Naive thymus-derived CD4-positive, alpha-beta T cell (primary cell): ENCODE measurements around the gene RETSAT. TPM values are rescaled to one million over a fixed set of nuclear protein-coding genes. Genes with fewer than 3 reads are reported as not detected.
"Not testable (repeated sequence)": the region's sequence is repeated elsewhere in the genome, so short reads cannot be mapped to it uniquely, and the experiment has no call there.

Source experiments
- ATAC-seq: fragments of 150-1000 bp; cut with Tn5 transposase; 2 replicates; pipeline ENCODE4 v1.10.0; 2021; ENCODE audit warnings: mild to moderate bottlenecking, moderate library complexity
- CTCF ChIA-PET: fragments of 350-600 bp; sonication (Branson Sonifier 250); formaldehyde crosslinking; loops from one replicate; lab custom pipeline; 2021; ENCODE audit warnings: antibody characterized with exemption; lab: Charles Lee
- POLR2A ChIA-PET: fragments of 350-600 bp; sonication (Branson Sonifier 250); formaldehyde crosslinking; loops from one replicate; lab custom pipeline; 2021; ENCODE audit warnings: antibody characterized with exemption, inconsistent platforms; lab: Charles Lee
- DNase-seq, 9 donors: peaks; one replicate each; pipeline versions ENCODE4 v3.0.0 to v3.0.0-alpha.2; 2020 to 2022; ENCODE audit warnings: mixed read lengths in 1 of 9
- H3K27ac ChIP-seq: one replicate; pipeline ENCODE4 v1.7.0; 2013; ENCODE audit warnings: mild to moderate bottlenecking, low read depth, low read length, moderate library complexity
- H3K27me3 ChIP-seq, 2 donors: one replicate each; pipeline ENCODE4 v1.7.0; 2013; ENCODE audit warnings: low read length in 2 of 2, mild to moderate bottlenecking in 2 of 2, moderate library complexity in 2 of 2; ENCODE audit not compliant: control insufficient read depth in 2 of 2, insufficient read depth in 2 of 2
- H3K36me3 ChIP-seq, 3 experiments: 1 replicate in 2 of 3; 2 replicates in 1 of 3; pipeline ENCODE4 v1.7.0; 2013; ENCODE audit warnings: low read length in 3 of 3, mild to moderate bottlenecking in 3 of 3, moderate library complexity in 1 of 3; ENCODE audit not compliant: insufficient read depth in 3 of 3, control insufficient read depth in 2 of 3
- H3K4me1 ChIP-seq, 2 donors: one replicate each; pipeline ENCODE4 v1.7.0; 2013; ENCODE audit warnings: low read length in 2 of 2, mild to moderate bottlenecking in 2 of 2, moderate library complexity in 1 of 2; ENCODE audit not compliant: control insufficient read depth in 2 of 2, insufficient read depth in 2 of 2
- H3K4me3 ChIP-seq: 2 replicates; pipeline ENCODE4 v1.7.0; 2013; ENCODE audit warnings: mild to moderate bottlenecking, low read length
- H3K9me3 ChIP-seq, 3 experiments: 1 replicate in 2 of 3; 2 replicates in 1 of 3; pipeline ENCODE4 v1.7.0; 2013; ENCODE audit warnings: low read length in 3 of 3; ENCODE audit not compliant: control insufficient read depth in 2 of 3
- H3K27ac Mint-ChIP-seq, 9 donors: one replicate each; pipeline ENCODE4 v1.8.0; 2020 to 2022; ENCODE audit warnings: mixed read lengths in 9 of 9, mild to moderate bottlenecking in 8 of 9, moderate library complexity in 5 of 9, inconsistent platforms in 2 of 9
- H3K27me3 Mint-ChIP-seq, 5 donors: one replicate each; pipeline ENCODE4 v1.8.0; 2021 to 2022; ENCODE audit warnings: mixed read lengths in 5 of 5, mild to moderate bottlenecking in 1 of 5
- H3K36me3 Mint-ChIP-seq, 5 donors: one replicate each; pipeline ENCODE4 v1.8.0; 2020 to 2022; ENCODE audit warnings: mixed read lengths in 5 of 5, mild to moderate bottlenecking in 3 of 5, inconsistent platforms in 1 of 5
- H3K4me1 Mint-ChIP-seq, 7 donors: one replicate each; pipeline ENCODE4 v1.8.0; 2020 to 2022; ENCODE audit warnings: mixed read lengths in 7 of 7, mild to moderate bottlenecking in 3 of 7, inconsistent platforms in 1 of 7
- H3K4me3 Mint-ChIP-seq, 10 donors: one replicate each; pipeline ENCODE4 v1.8.0; 2020 to 2022; ENCODE audit warnings: mild to moderate bottlenecking in 10 of 10, mixed read lengths in 10 of 10, moderate library complexity in 6 of 10, inconsistent platforms in 2 of 10
- H3K9me3 Mint-ChIP-seq, 11 donors: one replicate each; pipeline ENCODE4 v1.8.0; 2020 to 2022; ENCODE audit warnings: mixed read lengths in 11 of 11, mild to moderate bottlenecking in 4 of 11, inconsistent platforms in 1 of 11, moderate library complexity in 1 of 11
- intact Hi-C, 2 donors: fragments of 100-400 bp; cut with micrococcal nuclease; formaldehyde crosslinking; loops; one replicate each; pipeline ENCODE4 v1.15.1; 2023
- polyA plus RNA-seq, 2 donors: library from polyadenylated mRNA; unstranded; fragments of 300-500 nt; fragmentation: Illumina TruSeq; gene quantifications; one replicate each; pipeline ENCODE4 v1.2.3, GENCODE V29; 2021
- total RNA-seq, 6 experiments: library from RNA in 5 of 6; stranded (reverse) in 5 of 6; gene quantifications; 1 replicate in 5 of 6; 2 replicates in 1 of 6; pipeline ENCODE4 v1.2.3 and lab custom pipeline; 2021 to 2026

The RETSAT gene
- total and polyA plus RNA-seq, 7 experiments from 2014 or later = 8.9 to 30.5 (median 19.5) TPM

GRCh38 chr2:85333877-85334276, 20.5 kb downstream of the RETSAT start:
- H3K27ac Mint-ChIP-seq, H3K4me3 Mint-ChIP-seq, H3K9me3 Mint-ChIP-seq, H3K27me3 ChIP-seq, DNase-seq, CTCF ChIA-PET, H3K36me3 ChIP-seq, H3K9me3 ChIP-seq, H3K4me1 ChIP-seq, H3K27ac ChIP-seq, ATAC-seq, H3K4me3 ChIP-seq, H3K36me3 Mint-ChIP-seq, intact Hi-C loops: not testable (repeated sequence)
- POLR2A ChIA-PET = interaction anchor here (11.4 kb wide), 1 partner anchor 17 kb away, joined by 211 read pairs; the partner anchor contains the start of genes ELMOD3 and RETSAT
- peaks cover 0 to 16% (median 0%) of the 10 kb centered on the region in 5 donors for H3K27me3 Mint-ChIP-seq
- peaks cover 4 to 13% (median 7%) of the 10 kb centered on the region in 7 donors for H3K4me1 Mint-ChIP-seq

- H3K4me3 ChIP-seq = no peak overlapping the region
- intact Hi-C loops = no loop called here
- H3K27ac ChIP-seq = no peak overlapping the region
- DNase-seq (no peak), ATAC-seq (no peak)
- H3K4me1 Mint-ChIP-seq = peaks cover 9 to 26% (median 16%) of the 10 kb centered on the region in 7 donors
- peaks cover 0 to 1% of the 10 kb centered on the region in 2 donors for H3K4me1 ChIP-seq
- no peak overlapping the region for H3K4me3 Mint-ChIP-seq
- H3K9me3 ChIP-seq = no peaks in the 10 kb centered on the region
- CTCF ChIA-PET = no interaction called here
- peaks cover 5 to 21% (median 14%) of the 10 kb centered on the region in 5 donors for H3K36me3 Mint-ChIP-seq
- H3K27ac Mint-ChIP-seq = no peak overlapping the region
- H3K36me3 ChIP-seq = peaks cover 0 to 10% (median 4%) of the 10 kb centered on the region in 3 experiments
- peaks cover 0 to 3% (median 0%) of the 10 kb centered on the region in 11 donors for H3K9me3 Mint-ChIP-seq
- H3K27me3 ChIP-seq = no peaks in the 10 kb centered on the region
- POLR2A ChIA-PET = interaction anchor here (11.4 kb wide), 1 partner anchor 20 kb away, joined by 211 read pairs; the partner anchor contains the start of genes ELMOD3 and RETSAT
- H3K27me3 Mint-ChIP-seq = no peaks in the 10 kb centered on the region
Measured at GRCh38 chr2:85330839-85331636, 23.3 kb downstream of the RETSAT start.

- not testable (repeated sequence) for H3K9me3 ChIP-seq, H3K27me3 ChIP-seq, H3K27me3 Mint-ChIP-seq, H3K27ac ChIP-seq, H3K4me3 ChIP-seq, H3K9me3 Mint-ChIP-seq, ATAC-seq, DNase-seq
- peaks cover 5 to 33% (median 24%) of the 10 kb centered on the region in 5 donors for H3K36me3 Mint-ChIP-seq
- H3K4me3 Mint-ChIP-seq = peak overlapping the region in 8 of 10 donors; percentile 1 to 67 (median 24)
- ChIA-PET POLR2A (interaction anchor here (11.4 kb wide), 1 partner anchor 21 kb away, joined by 211 read pairs; the partner anchor contains the start of genes ELMOD3 and RETSAT), CTCF (interaction anchor here (0.7 kb wide), 1 partner anchor 21 kb away, joined by 4 read pairs; no protein-coding TSS in a partner anchor)
- peak overlapping the region in 3 of 9 donors; percentile 10 to 99 (median 72) for H3K27ac Mint-ChIP-seq
- peaks cover 7 to 14% of the 10 kb centered on the region in 2 donors for H3K4me1 ChIP-seq
- H3K4me1 Mint-ChIP-seq = peaks cover 19 to 39% (median 29%) of the 10 kb centered on the region in 7 donors
- H3K36me3 ChIP-seq = peaks cover 2 to 17% (median 10%) of the 10 kb centered on the region in 3 experiments
- intact Hi-C loops = loop anchor here in 1 of 2 donors (5.0 to 10.0 kb wide), 2 partner anchors 705 to 1113 kb away; partner anchors contain the start of gene KDM3A
Measured at GRCh38 chr2:85329701-85330100, 24.6 kb downstream of the RETSAT start.

GRCh38 chr2:85329181-85329651, 25.1 kb downstream of the RETSAT start:
- no peaks in the 10 kb centered on the region for H3K27me3 ChIP-seq
- peak overlapping the region; percentile 1 to 100 (median 46) for H3K4me3 Mint-ChIP-seq
- peaks cover 23 to 43% (median 34%) of the 10 kb centered on the region in 7 donors for H3K4me1 Mint-ChIP-seq
- peaks cover 5 to 36% (median 29%) of the 10 kb centered on the region in 5 donors for H3K36me3 Mint-ChIP-seq
- peaks cover 7 to 22% (median 15%) of the 10 kb centered on the region in 3 experiments for H3K36me3 ChIP-seq
- ChIA-PET CTCF (no interaction called here), POLR2A (interaction anchor here (3.9 to 11.4 kb wide), 2 partner anchors 21 to 210 kb away, joined by 52 to 211 read pairs; partner anchors contain the start of genes ELMOD3, MAT2A and RETSAT)
- DNase-seq = no peak
- no peaks in the 10 kb centered on the region for H3K27me3 Mint-ChIP-seq
- no peak overlapping the region for H3K27ac ChIP-seq
- H3K4me1 ChIP-seq = peaks cover 12 to 19% of the 10 kb centered on the region in 2 donors
- peak overlapping the region in 5 of 9 donors; percentile 10 to 100 (median 72) for H3K27ac Mint-ChIP-seq
- peaks cover 0 to 3% (median 0%) of the 10 kb centered on the region in 11 donors for H3K9me3 Mint-ChIP-seq
- no peak overlapping the region for H3K4me3 ChIP-seq
- intact Hi-C loops = loop anchor here in 1 of 2 donors (5.0 to 10.0 kb wide), 2 partner anchors 706 to 1113 kb away; partner anchors contain the start of gene KDM3A
- no peaks in the 10 kb centered on the region for H3K9me3 ChIP-seq
- no peak for ATAC-seq

GRCh38 chr2:85327822-85328617, 26.3 kb downstream of the RETSAT start, which contains the start of gene TGOLN2:
Gene TGOLN2 (minus strand): TSS chr2:85327989. CDS start chr2:85327962, 27 bp downstream.
- POLR2A ChIA-PET = interaction anchor here (0.6 to 12.6 kb wide), 30 partner anchors 9 to 1114 kb away, joined by 3 to 220 read pairs (median 7); partner anchors contain the start of genes C2orf68, ELMOD3, GGCX and KDM3A
- Histone ChIP-seq H3K9me3 (no peaks in the 10 kb centered on the region), H3K27ac (peak within 1 kb of the TSS; percentile 92), H3K4me3 (peak within 1 kb of the TSS; percentile 84), H3K36me3 (peaks cover 14 to 34% (median 23%) of the 10 kb centered on the region in 3 experiments), H3K27me3 (no peaks in the 10 kb centered on the region), H3K4me1 (peaks cover 24 to 31% of the 10 kb centered on the region in 2 donors)
- ATAC-seq (peak; percentile 94), DNase-seq (peak; percentile 91 to 96 (median 95))
- CTCF ChIA-PET = interaction anchor here (1.5 to 1.6 kb wide), 2 partner anchors 27 to 28 kb away, joined by 4 to 6 read pairs; partner anchors contain the start of genes ELMOD3 and RETSAT
- Mint-ChIP-seq H3K4me1 (peaks cover 31 to 51% (median 46%) of the 10 kb centered on the region in 7 donors), H3K27me3 (no peaks in the 10 kb centered on the region), H3K27ac (peak within 1 kb of the TSS; percentile 97 to 100 (median 99)), H3K36me3 (peaks cover 5 to 43% (median 36%) of the 10 kb centered on the region in 5 donors), H3K9me3 (peaks cover 0 to 3% (median 0%) of the 10 kb centered on the region in 11 donors), H3K4me3 (peak within 1 kb of the TSS; percentile 97 to 100 (median 99))
- intact Hi-C loops = loop anchor here (1.0 to 10.0 kb wide), 14 partner anchors 18 to 1114 kb away; partner anchors contain the start of genes ELMOD3 (in 2 of the 2), RETSAT (in 2 of the 2), SH2D6 (in 2 of the 2) and IMMT (in 1 of the 2)
